GM21515 (cell line): ENCODE results near the gene LRRC8E.

Experiments
- ATAC-seq: cut with Tn5 transposase; IDR thresholded peaks from one replicate; pipeline ENCODE4 v1.9.1; 2021; ENCODE audit not compliant: unreplicated experiment

The LRRC8E gene

GRCh38 chr19:7867092-7867844, 21.0 kb upstream of the LRRC8E start:
- ATAC-seq, result no peak

GRCh38 chr19:7868326-7868670, 20.0 kb upstream of the LRRC8E start:
- ATAC-seq, result no peak

- peak; percentile 55 for ATAC-seq
These were observed 19.4 kb upstream of the LRRC8E start for GRCh38 chr19:7868671-7869452.

GRCh38 chr19:7869453-7869909, 18.8 kb upstream of the LRRC8E start:
- peak; percentile 50 for ATAC-seq

- ATAC-seq, result peak; percentile 2
These were observed 18.3 kb upstream of the LRRC8E start for GRCh38 chr19:7869910-7870511.

- no peak for ATAC-seq
These were observed 17.5 kb upstream of the LRRC8E start for GRCh38 chr19:7870571-7871436.

- ATAC-seq, result no peak
These were observed 16.6 kb upstream of the LRRC8E start for GRCh38 chr19:7871437-7872305.

GRCh38 chr19:7872306-7873204, 15.8 kb upstream of the LRRC8E start:
- ATAC-seq, result no peak

- no peak for ATAC-seq
These were observed 14.8 kb upstream of the LRRC8E start for GRCh38 chr19:7873304-7874075.

GRCh38 chr19:7874076-7874896, 14.0 kb upstream of the LRRC8E start, which contains the start of gene PRR36:
Gene PRR36 (minus strand): TSS chr19:7874390. CDS start chr19:7873689, 701 bp downstream.
- ATAC-seq, result no peak

- ATAC-seq, result no peak
These were observed 13.4 kb upstream of the LRRC8E start for GRCh38 chr19:7874897-7875273.

GRCh38 chr19:7877249-7877836, 11.0 kb upstream of the LRRC8E start:
- ATAC-seq, result no peak

GRCh38 chr19:7879111-7879807, 9.1 kb upstream of the LRRC8E start:
- no peak for ATAC-seq

GRCh38 chr19:7879836-7880235, 8.5 kb upstream of the LRRC8E start:
- no peak for ATAC-seq

- ATAC-seq, result no peak
These were observed 6.4 kb upstream of the LRRC8E start for GRCh38 chr19:7881910-7882309.

GRCh38 chr19:7883105-7883504, 5.2 kb upstream of the LRRC8E start:
- no peak for ATAC-seq
